Activated CD8-positive, alpha-beta T cell treated with anti-CD3 and anti-CD28 coated beads for 36 hours (primary cell): ENCODE measurements around the gene PRKAG2. TPM values are rescaled to one million over a fixed set of nuclear protein-coding genes. Genes with fewer than 3 reads are reported as not detected.
A peak's percentile ranks its signal among the peaks of the same experiment; 100 is the strongest.

Source experiments
- ATAC-seq: fragments of 200-7000 bp; cut with Tn5 transposase; one replicate; pipeline ENCODE4 v1.10.0; 2021; ENCODE audit warnings: mild to moderate bottlenecking, moderate library complexity
- CTCF ChIA-PET: fragments of 350-600 bp; sonication (Branson Sonifier 250); formaldehyde crosslinking; loops from one replicate; lab custom pipeline; 2021; ENCODE audit warnings: antibody characterized with exemption; lab: Charles Lee
- POLR2A ChIA-PET: fragments of 350-600 bp; sonication (Branson Sonifier 250); formaldehyde crosslinking; loops from one replicate; lab custom pipeline; 2021; ENCODE audit warnings: antibody characterized with exemption; lab: Charles Lee
- DNase-seq: peaks from one replicate; pipeline ENCODE4 v3.0.0-alpha.2; 2020
- H3K27ac Mint-ChIP-seq: one replicate; pipeline ENCODE4 v1.8.0; 2021; ENCODE audit warnings: mild to moderate bottlenecking, mixed read lengths
- H3K27me3 Mint-ChIP-seq: one replicate; pipeline ENCODE4 v1.8.0; 2021; ENCODE audit warnings: mixed read lengths
- H3K36me3 Mint-ChIP-seq: one replicate; pipeline ENCODE4 v1.8.0; 2021; ENCODE audit warnings: low read depth, mixed read lengths
- H3K4me1 Mint-ChIP-seq: one replicate; pipeline ENCODE4 v1.8.0; 2021; ENCODE audit warnings: low read depth, mixed read lengths
- H3K4me3 Mint-ChIP-seq: one replicate; pipeline ENCODE4 v1.8.0; 2021; ENCODE audit warnings: mild to moderate bottlenecking, moderate library complexity, mixed read lengths
- H3K9me3 Mint-ChIP-seq: one replicate; pipeline ENCODE4 v1.8.0; 2021; ENCODE audit warnings: mixed read lengths
- intact Hi-C: fragments of 100-400 bp; cut with micrococcal nuclease; formaldehyde crosslinking; loops from one replicate; pipeline ENCODE4 v1.10.0; 2022
- total RNA-seq, 2 experiments: library from RNA; stranded (reverse); gene quantifications; one replicate each; pipeline ENCODE4 v1.2.3, GENCODE V29; 2021
- TF ChIP-seq, protein P1 (sequence below): fragments of 200-600 bp; IDR thresholded peaks from one replicate; pipeline ENCODE4 v1.8.0; 2022; ENCODE audit warnings: antibody characterized with exemption, mild to moderate bottlenecking

PRKAG2 gene
- total RNA-seq, 2 experiments from 2014 or later: 17.0 to 19.2 TPM

DNA sequence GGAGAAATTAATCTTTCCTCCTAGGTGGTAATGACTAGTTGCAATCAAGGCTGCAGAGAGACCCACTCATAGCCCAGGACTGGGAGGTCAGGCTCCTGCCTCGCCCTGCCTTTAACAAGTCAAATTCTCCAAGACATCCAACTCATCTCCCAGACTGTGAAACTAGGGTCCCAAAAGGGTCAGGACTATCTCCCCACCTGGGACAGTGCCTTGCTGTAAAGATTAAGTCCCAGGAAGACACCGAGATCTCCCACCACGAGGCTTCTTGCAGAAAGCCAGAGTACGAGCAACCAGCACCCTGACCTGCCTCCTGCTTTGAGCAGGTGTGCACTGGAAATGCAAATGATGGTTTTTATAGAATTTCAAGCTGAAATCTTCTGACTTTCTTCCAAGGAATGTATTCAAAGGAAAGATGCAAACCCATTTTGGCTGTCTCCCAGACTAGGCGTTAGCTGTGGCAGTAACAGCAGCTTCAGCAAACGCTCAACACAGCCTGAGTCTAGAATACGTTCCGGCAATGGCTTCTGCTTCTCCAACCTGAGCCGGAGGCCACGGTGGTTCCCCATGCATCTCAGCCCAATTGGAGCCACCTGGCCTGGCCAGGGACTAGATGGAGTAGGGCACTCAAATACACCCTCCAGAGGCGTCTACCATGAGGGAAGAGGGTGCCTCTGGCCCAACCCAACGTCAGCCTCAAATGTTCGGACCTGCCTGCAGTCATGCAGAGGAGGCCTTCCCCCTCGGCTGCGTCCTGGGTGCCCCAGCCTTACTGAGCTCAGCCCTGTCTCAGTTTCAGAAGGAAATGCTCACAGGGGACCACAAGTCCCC lies 170.4 kb downstream of the PRKAG2 start:
- H3K9me3 Mint-ChIP-seq: no peaks in the 10 kb centered on the region
- intact Hi-C loops: no loop called here
- ChIA-PET CTCF (interaction anchor here (0.9 to 2.6 kb wide), 6 partner anchors 10 to 76 kb away, joined by 3 to 6 read pairs (median 3); no protein-coding TSS in a partner anchor), POLR2A (no interaction called here)
- TF ChIP-seq, protein P1, sequence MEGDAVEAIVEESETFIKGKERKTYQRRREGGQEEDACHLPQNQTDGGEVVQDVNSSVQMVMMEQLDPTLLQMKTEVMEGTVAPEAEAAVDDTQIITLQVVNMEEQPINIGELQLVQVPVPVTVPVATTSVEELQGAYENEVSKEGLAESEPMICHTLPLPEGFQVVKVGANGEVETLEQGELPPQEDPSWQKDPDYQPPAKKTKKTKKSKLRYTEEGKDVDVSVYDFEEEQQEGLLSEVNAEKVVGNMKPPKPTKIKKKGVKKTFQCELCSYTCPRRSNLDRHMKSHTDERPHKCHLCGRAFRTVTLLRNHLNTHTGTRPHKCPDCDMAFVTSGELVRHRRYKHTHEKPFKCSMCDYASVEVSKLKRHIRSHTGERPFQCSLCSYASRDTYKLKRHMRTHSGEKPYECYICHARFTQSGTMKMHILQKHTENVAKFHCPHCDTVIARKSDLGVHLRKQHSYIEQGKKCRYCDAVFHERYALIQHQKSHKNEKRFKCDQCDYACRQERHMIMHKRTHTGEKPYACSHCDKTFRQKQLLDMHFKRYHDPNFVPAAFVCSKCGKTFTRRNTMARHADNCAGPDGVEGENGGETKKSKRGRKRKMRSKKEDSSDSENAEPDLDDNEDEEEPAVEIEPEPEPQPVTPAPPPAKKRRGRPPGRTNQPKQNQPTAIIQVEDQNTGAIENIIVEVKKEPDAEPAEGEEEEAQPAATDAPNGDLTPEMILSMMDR: no peak
- no peaks in the 10 kb centered on the region for H3K27me3 Mint-ChIP-seq
- H3K27ac Mint-ChIP-seq: no peak overlapping the region
- H3K4me3 Mint-ChIP-seq: no peak overlapping the region
- ATAC-seq (no peak), DNase-seq (no peak)
- no peaks in the 10 kb centered on the region for H3K36me3 Mint-ChIP-seq
- peaks cover 4% of the 10 kb centered on the region for H3K4me1 Mint-ChIP-seq

DNA sequence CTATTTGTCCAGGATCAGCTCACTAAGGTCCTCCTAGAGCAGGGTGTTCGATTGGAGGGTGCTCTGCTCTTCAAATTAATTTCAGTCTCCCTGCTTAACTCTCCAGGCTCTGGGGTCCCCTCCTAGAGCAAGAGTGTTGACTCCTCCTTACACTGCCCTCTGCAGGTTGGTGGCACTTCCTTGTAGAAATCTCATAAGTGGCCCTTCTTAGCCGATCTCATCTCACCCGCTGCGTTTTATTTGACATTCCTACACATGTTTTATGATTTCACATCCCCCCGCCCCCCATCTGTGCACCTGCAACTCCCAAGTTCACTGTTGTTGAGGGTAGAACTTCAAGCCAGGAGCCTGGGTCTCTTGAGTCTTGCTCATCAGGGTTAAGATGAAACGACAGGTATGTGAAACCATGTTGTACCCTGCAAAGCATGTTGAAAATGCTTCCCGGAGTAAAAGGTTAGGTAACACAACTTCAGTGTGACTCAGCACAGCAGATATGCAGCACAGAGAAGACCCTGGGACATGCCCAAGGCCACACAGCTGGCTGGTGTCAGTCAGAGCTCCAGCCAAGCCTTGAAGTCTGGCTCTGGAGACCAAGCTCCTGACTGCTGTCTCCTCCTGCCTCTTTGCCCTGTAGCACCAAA lies 171.2 kb downstream of the PRKAG2 start:
- no peaks in the 10 kb centered on the region for H3K36me3 Mint-ChIP-seq
- H3K4me3 Mint-ChIP-seq: no peak overlapping the region
- POLR2A ChIA-PET: no interaction called here
- intact Hi-C loops: no loop called here
- peak; percentile 87 for ATAC-seq
- H3K27ac Mint-ChIP-seq: peak overlapping the region; percentile 1
- H3K9me3 Mint-ChIP-seq: no peaks in the 10 kb centered on the region
- DNase-seq: peak; percentile 58
- no peaks in the 10 kb centered on the region for H3K27me3 Mint-ChIP-seq
- peaks cover 4% of the 10 kb centered on the region for H3K4me1 Mint-ChIP-seq
- TF ChIP-seq, protein P1: peak; percentile 52
- CTCF ChIA-PET: interaction anchor here (0.8 to 2.6 kb wide), 6 partner anchors 10 to 130 kb away, joined by 3 to 6 read pairs (median 3); no protein-coding TSS in a partner anchor

DNA sequence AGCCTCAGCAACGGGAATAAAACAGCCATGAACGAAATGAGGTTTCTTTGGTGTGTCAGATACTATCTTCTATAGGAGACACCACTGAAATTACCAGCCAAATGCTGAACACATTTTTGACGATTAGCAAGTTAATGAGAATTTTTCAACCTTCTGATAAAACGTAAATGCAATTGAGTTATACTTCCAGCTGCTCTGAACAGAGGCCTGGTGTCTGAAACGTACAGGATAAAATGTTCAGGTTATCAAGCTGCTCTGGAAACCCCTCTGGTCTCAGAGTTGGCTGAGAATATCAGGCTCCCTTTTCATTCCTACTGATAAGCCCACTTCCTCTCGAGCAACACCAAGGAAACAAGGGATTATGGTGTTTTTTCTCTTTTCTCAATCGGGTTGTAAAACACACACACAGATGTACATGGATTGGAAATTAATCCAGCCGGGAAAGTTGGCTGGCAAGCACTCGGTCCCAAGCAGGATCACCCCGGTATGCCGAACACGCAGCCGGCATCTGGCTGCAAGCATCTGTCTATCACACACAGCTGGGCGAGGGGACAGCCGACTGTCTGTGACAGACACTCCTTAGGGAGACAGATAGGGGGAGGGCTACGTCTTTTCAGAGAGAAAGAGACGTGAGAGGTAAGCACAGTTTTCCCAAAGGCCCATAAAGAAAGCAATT lies 171.8 kb downstream of the PRKAG2 start:
- intact Hi-C loops: no loop called here
- H3K36me3 Mint-ChIP-seq: no peaks in the 10 kb centered on the region
- no peak overlapping the region for H3K27ac Mint-ChIP-seq
- no peaks in the 10 kb centered on the region for H3K27me3 Mint-ChIP-seq
- ATAC-seq (peak; percentile 24), DNase-seq (no peak)
- peaks cover 4% of the 10 kb centered on the region for H3K4me1 Mint-ChIP-seq
- H3K4me3 Mint-ChIP-seq: no peak overlapping the region
- ChIA-PET CTCF (interaction anchor here (0.8 to 1.6 kb wide), 3 partner anchors 20 to 130 kb away, joined by 3 read pairs; no protein-coding TSS in a partner anchor), POLR2A (no interaction called here)
- TF ChIP-seq, protein P1: no peak
- H3K9me3 Mint-ChIP-seq: no peaks in the 10 kb centered on the region

DNA sequence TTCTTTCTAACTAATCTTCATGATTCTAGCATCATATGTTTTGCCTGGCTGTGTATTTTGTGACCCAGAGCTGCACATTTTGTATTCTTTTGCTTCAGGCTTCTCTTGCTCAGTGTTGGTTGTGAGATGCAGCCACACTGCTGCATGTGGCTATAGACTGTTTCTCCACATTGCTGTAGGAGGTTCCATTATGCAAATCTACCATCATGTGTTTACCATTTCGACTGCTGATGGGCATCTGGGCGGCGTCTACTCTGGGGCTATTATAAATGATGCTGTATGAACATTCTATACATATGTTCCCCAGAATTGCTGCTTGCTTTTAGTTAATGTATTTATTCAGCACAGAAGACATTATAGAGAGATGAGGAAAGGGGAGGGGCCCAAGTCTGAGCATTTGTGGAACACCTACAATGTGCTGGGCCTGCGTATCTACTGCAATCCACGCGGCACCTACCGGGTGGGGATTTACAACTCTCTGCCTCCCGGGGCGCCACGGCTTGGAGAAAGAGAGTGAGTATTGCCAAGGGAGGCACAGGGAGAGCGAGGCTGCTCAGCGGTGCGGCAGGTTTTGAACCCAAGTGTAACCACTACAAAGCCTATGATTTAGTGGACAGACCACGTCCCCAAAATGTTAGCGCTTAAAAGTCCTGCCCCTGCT lies 172.5 kb downstream of the PRKAG2 start:
- Mint-ChIP-seq H3K4me3 (no peak overlapping the region), H3K36me3 (no peaks in the 10 kb centered on the region), H3K27me3 (no peaks in the 10 kb centered on the region), H3K27ac (no peak overlapping the region), H3K9me3 (no peaks in the 10 kb centered on the region), H3K4me1 (peaks cover 4% of the 10 kb centered on the region)
- CTCF ChIA-PET: interaction anchor here (0.8 to 1.0 kb wide), 2 partner anchors 48 to 129 kb away, joined by 3 read pairs; no protein-coding TSS in a partner anchor
- POLR2A ChIA-PET: no interaction called here
- ATAC-seq (no peak), DNase-seq (no peak)
- TF ChIP-seq, protein P1: no peak
- intact Hi-C loops: no loop called here
